Activated CD8-positive, alpha-beta memory T cell treated with anti-CD3 and anti-CD28 coated beads, Interleukin-2, amount 10 ng/mL, durations not matched to agents 7 days and 5 days (primary cell): ENCODE results near the gene FUT8. TPM values are rescaled to one million over a fixed set of nuclear protein-coding genes. Genes with fewer than 3 reads are reported as not detected.

Experiments used
- ATAC-seq: fragments of 150-1000 bp; cut with Tn5 transposase; one replicate; pipeline ENCODE4 v1.10.0; 2021; ENCODE audit warnings: moderate library complexity
- CTCF ChIA-PET: fragments of 350-600 bp; sonication (Branson Sonifier 250); formaldehyde crosslinking; loops from one replicate; lab custom pipeline; 2021; ENCODE audit warnings: antibody characterized with exemption; lab: Charles Lee
- DNase-seq: peaks from one replicate; pipeline ENCODE4 v3.0.0-alpha.2; 2020
- H3K27ac Mint-ChIP-seq: one replicate; pipeline ENCODE4 v1.8.0; 2021; ENCODE audit warnings: mild to moderate bottlenecking, mixed read lengths
- H3K27me3 Mint-ChIP-seq: one replicate; pipeline ENCODE4 v1.8.0; 2021; ENCODE audit warnings: mixed read lengths
- H3K36me3 Mint-ChIP-seq: one replicate; pipeline ENCODE4 v1.8.0; 2021; ENCODE audit warnings: mild to moderate bottlenecking, mixed read lengths
- H3K4me1 Mint-ChIP-seq: one replicate; pipeline ENCODE4 v1.8.0; 2021; ENCODE audit warnings: mixed read lengths
- H3K4me3 Mint-ChIP-seq: one replicate; pipeline ENCODE4 v1.8.0; 2021; ENCODE audit warnings: mild to moderate bottlenecking, moderate library complexity, mixed read lengths
- H3K9me3 Mint-ChIP-seq: one replicate; pipeline ENCODE4 v1.8.0; 2022; ENCODE audit warnings: low read depth, mixed read lengths
- total RNA-seq, 2 experiments: library from RNA; stranded (reverse); gene quantifications; one replicate each; pipeline ENCODE4 v1.2.3, GENCODE V29; 2021

Gene FUT8
- total RNA-seq, 2 experiments from 2014 or later = 114 to 161 TPM

DNA sequence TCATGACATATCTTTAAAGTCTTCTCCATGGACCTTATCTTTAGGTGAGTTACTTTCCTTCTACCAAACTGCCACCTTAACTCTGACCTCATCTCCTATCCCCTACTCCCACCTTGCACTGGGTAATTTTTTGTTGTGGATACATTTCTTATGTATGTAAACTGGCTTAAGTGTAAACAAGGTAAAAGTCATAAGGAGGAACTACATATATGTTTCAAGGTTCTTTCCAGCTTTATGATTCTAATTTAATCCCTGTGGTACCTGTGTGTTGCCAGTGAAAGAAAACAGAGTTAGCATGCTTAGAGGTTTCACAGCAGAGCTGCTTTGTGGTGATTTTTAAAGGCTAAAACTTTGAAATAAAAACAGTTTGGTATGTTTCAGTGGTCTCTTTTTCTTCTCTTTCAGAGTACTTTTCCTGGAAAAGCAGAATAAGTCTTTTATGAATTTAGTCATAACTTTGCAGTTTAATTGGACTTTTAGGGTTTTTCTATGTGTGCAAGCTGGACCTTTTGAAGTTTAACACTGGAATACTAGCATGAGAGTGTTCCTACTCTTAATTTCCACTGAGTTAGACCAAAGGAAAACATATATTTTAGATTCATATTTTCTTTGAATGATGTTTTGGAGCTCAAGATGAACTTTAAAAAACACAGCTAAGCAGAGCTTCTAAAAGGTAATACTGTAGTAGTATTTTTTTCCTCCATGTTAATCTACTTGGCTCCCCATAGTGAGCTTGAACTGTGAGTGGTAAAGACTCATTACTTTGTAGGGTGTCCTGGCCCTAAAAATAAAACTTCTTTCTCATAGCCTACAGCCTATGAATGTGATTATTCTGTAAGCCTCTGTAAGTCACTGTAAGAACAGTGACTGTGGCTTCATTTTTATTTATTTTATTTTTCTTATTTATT lies 105.4 kb downstream of the FUT8 start:
- CTCF ChIA-PET = interaction anchor here (1.0 to 1.5 kb wide), 2 partner anchors 12 to 442 kb away, joined by 3 to 4 read pairs; no protein-coding TSS in a partner anchor

DNA sequence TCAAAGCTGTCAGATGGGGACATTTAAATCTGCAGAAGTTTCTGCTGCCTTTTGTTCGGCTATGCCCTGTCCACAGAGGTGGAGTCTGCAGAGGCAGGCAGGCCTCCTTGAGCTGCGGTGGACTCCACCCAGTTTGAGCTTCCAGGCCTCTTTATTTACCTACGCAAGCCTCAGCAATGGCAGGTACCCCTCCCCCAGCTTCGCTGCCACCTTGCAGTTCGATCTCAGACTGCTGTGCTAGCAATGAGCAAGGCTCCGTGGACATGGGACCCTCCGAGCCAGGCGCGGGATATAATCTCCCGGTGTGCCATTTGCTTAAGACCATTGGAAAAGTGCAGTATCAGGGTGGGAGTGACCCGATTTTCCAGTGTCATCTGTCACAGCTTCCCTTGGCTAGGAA lies 115.5 kb downstream of the FUT8 start:
- no peak for ATAC-seq
- peaks cover 10% of the 10 kb centered on the region for H3K9me3 Mint-ChIP-seq
- H3K36me3 Mint-ChIP-seq = peaks cover 60% of the 10 kb centered on the region
- CTCF ChIA-PET = no interaction called here
- no peaks in the 10 kb centered on the region for H3K27me3 Mint-ChIP-seq
- H3K4me1 Mint-ChIP-seq = peaks cover 21% of the 10 kb centered on the region
- H3K4me3 Mint-ChIP-seq = no peak overlapping the region
- no peak for DNase-seq
- no peak overlapping the region for H3K27ac Mint-ChIP-seq

More for the DNA sequence above, 105.4 kb downstream of the FUT8 start:
- H3K9me3 Mint-ChIP-seq = peaks cover 5% of the 10 kb centered on the region
- peaks cover 43% of the 10 kb centered on the region for H3K36me3 Mint-ChIP-seq
- H3K4me3 Mint-ChIP-seq = no peak overlapping the region
- ATAC-seq (peak; percentile 73), DNase-seq (no peak)
- peak overlapping the region; percentile 81 for H3K27ac Mint-ChIP-seq
- no peaks in the 10 kb centered on the region for H3K27me3 Mint-ChIP-seq
- peaks cover 53% of the 10 kb centered on the region for H3K4me1 Mint-ChIP-seq

DNA sequence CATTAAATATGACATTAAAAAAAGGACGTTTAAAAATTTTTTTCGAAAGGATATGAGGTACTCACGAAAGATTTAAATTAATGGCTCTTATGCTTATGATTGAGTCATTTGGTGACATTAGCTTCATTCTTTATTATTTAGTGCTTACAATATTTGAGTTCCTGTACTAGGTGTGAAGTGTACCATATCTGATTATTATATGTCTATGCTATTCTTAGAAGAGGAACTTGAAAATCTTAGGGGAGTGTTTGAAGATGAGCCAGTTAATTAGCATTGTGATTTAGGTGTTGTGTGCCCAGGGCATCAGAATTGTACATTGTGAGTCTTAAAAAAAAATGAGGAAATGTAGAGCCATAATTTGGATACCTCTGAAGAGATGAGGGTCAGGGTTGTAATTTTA lies 118.6 kb downstream of the FUT8 start:
- no peak overlapping the region for H3K4me3 Mint-ChIP-seq
- CTCF ChIA-PET = interaction anchor here (1.5 kb wide), 1 partner anchor 13 kb away, joined by 4 read pairs; no protein-coding TSS in a partner anchor

DNA sequence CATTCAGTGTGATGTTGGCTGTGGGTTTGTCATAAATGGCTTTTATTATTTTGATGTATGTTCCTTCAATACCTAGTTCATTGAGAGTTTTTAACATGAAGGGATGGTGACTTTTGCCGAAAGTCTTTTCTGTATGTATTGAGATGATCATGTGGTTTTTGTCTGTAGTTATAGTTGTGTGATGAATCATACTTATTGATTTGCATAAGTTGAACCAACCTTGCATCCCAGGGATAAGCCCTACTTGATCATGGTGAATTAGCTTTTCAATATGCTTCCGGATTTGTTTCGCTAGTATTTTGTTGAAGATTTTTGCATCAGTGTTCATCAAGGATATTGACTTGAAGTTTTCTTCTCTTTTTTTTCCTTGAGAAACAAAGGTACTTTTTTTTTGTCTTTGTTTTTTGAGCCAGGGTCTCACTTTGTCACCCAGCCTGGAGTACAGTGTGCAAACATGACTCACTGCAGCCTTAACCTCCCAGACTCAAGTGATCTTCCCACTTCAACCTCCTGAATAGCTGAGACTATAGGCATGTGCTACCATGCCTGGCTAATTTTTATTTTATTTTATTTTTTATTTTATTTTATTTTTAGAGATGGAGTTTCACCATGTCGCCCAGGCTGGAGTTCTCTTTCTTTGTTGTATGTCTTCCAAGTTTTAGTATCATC lies 121.3 kb downstream of the FUT8 start:
- no peak overlapping the region for H3K27ac Mint-ChIP-seq
- peaks cover 14% of the 10 kb centered on the region for H3K4me1 Mint-ChIP-seq
- H3K4me3 Mint-ChIP-seq = no peak overlapping the region
- DNase-seq (no peak), ATAC-seq (no peak)
- H3K27me3 Mint-ChIP-seq = no peaks in the 10 kb centered on the region
- peaks cover 8% of the 10 kb centered on the region for H3K9me3 Mint-ChIP-seq
- CTCF ChIA-PET = no interaction called here
- peaks cover 17% of the 10 kb centered on the region for H3K36me3 Mint-ChIP-seq

More for the DNA sequence above, 118.6 kb downstream of the FUT8 start:
- H3K36me3 Mint-ChIP-seq = peaks cover 36% of the 10 kb centered on the region
- H3K9me3 Mint-ChIP-seq = peaks cover 8% of the 10 kb centered on the region
- H3K27ac Mint-ChIP-seq = no peak overlapping the region
- DNase-seq (no peak), ATAC-seq (no peak)
- no peaks in the 10 kb centered on the region for H3K27me3 Mint-ChIP-seq
- H3K4me1 Mint-ChIP-seq = peaks cover 17% of the 10 kb centered on the region

DNA sequence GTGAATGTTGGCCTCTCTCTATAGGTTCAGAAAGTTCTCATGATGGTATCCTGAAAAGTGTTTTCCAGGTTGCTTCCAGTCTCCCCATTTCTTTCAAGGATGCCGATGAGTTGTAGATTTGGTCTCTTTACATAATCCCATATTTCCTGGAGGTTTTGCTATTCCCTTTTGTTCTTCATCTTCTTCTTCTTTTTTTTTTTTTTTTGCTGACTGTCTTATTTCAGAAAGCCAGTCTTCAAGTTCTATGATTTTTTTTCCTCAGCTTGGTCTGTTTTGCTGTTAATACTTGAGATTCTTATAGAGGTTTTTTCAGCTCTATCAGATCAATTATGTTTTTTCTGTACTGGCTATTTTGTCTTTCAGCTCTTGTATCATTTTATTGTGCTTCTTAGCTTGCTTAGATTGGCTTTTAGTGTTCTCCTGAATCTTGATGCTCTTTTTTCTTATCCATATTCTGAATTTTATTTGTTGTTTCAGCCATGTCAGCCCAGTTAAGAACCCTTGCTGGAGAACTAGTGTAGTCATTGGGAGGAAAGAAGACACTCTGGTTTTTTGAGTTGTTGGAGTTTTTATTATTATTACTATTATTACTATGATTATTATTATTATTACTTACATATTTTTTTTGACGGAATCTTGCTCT lies 124.4 kb downstream of the FUT8 start:
- Mint-ChIP-seq H3K4me1 (no peaks in the 10 kb centered on the region), H3K9me3 (peaks cover 3% of the 10 kb centered on the region), H3K27ac (no peak overlapping the region), H3K27me3 (no peaks in the 10 kb centered on the region), H3K36me3 (peaks cover 3% of the 10 kb centered on the region), H3K4me3 (no peak overlapping the region)
- DNase-seq = no peak
- ATAC-seq = no peak
- CTCF ChIA-PET = no interaction called here

DNA sequence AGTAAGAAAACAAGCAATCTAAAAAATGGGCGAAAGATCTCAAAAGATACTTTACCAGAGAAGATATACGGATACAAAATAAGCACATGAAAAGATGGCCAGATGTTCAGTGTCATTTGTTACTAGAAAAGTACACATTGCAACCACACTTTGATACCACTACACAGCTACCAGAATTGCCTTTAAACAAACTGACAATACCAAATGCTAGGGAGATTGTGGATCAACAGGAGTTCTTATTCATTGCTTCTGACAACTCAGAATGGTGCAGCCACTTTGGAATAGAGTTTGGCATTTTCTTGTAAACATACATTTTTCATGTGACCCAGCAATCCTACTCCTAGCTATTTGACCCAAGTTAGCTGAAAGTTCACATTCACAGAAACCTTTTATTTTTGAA lies 136.3 kb downstream of the FUT8 start:
- Mint-ChIP-seq H3K4me3 (no peak overlapping the region), H3K36me3 (peaks cover 16% of the 10 kb centered on the region), H3K27me3 (no peaks in the 10 kb centered on the region), H3K4me1 (peaks cover 3% of the 10 kb centered on the region), H3K9me3 (no peaks in the 10 kb centered on the region), H3K27ac (no peak overlapping the region)
- CTCF ChIA-PET = no interaction called here
- ATAC-seq = no peak
- DNase-seq = no peak

DNA sequence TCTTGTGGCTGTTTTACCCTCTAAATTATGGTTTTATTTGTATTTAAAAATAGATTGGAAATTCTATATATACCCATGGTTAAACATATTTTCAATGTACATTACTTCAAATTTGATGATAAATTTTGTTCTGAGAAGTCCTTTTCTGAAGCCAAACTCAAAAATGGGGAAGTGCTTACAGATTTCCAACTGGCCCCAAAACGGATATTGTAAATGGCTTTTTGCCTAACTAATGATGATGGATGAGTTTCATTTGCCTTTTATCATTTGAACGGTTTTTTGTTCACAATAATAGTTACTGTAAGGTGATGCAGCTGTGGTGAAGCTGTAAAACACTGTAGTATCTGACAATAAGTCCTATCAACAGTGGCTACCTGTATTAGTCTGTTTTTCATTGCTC lies 136.9 kb downstream of the FUT8 start:
- Mint-ChIP-seq H3K4me1 (peaks cover 3% of the 10 kb centered on the region), H3K9me3 (no peaks in the 10 kb centered on the region), H3K27ac (no peak overlapping the region), H3K27me3 (no peaks in the 10 kb centered on the region), H3K36me3 (peaks cover 16% of the 10 kb centered on the region), H3K4me3 (no peak overlapping the region)
- no peak for ATAC-seq
- CTCF ChIA-PET = no interaction called here
- no peak for DNase-seq

DNA sequence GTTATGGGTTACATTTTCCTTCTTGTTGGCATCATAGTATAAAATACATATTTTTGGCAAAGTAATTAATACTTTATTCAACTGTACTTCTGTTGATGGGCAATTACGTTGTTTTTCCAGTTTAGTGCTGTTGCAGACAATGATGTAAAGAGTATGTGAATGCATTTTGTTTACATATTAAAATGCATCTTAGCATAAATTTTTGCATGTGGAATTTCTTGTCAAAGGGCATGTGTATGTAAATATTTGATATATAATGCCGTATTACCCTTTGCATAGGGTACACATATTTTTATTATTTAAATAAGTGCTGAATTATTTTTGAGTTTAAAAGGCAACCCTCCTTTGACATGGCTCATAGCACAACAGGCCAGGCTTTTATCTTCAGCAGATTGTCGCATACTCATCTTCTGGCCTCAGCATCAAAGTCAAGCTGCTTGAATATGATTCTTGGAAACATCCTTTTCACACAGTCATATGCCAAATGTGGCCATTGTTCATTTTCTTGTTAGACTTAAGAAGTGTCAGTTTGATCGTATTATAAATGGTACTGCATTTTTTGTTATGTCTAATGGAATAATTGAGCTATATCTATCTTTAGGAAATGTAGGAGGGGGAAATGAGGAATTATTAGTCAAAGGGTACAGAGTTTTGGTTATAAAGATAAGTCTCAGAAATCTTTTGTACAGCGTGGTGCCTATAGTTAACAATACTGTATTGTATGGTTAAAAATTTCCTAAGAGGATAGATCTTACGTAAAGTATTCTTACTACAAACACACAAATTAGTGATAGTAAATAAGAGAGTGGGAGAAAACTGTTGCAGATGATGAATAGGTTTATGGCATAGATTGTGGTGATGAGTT lies 138.5 kb downstream of the FUT8 start:
- ATAC-seq (no peak), DNase-seq (no peak)
- Mint-ChIP-seq H3K4me1 (peaks cover 3% of the 10 kb centered on the region), H3K9me3 (no peaks in the 10 kb centered on the region), H3K27me3 (no peaks in the 10 kb centered on the region), H3K4me3 (no peak overlapping the region), H3K36me3 (peaks cover 16% of the 10 kb centered on the region), H3K27ac (no peak overlapping the region)
- CTCF ChIA-PET = no interaction called here

DNA sequence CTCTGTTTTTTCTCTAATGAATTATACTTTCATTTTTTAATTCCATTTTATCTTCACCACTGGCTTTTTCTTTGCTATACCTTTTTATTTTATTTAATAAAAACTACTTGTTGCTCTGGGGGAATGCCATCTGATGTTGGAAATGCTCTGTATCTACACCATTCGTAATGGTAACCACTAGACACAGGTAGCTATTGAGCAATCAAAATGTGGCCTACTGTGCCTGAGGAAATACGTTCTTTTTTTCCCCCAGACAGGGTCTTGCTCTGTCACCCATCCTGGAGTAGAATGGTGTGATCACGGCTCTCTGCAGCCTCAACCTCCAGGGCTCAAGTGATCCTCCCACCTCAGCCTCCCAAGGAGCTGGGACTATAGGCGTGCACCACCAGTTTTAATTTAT lies 140.2 kb downstream of the FUT8 start:
- Mint-ChIP-seq H3K27me3 (no peaks in the 10 kb centered on the region), H3K36me3 (peaks cover 11% of the 10 kb centered on the region), H3K27ac (no peak overlapping the region), H3K9me3 (no peaks in the 10 kb centered on the region), H3K4me3 (no peak overlapping the region), H3K4me1 (peaks cover 3% of the 10 kb centered on the region)
- DNase-seq (no peak), ATAC-seq (no peak)
- CTCF ChIA-PET = no interaction called here

DNA sequence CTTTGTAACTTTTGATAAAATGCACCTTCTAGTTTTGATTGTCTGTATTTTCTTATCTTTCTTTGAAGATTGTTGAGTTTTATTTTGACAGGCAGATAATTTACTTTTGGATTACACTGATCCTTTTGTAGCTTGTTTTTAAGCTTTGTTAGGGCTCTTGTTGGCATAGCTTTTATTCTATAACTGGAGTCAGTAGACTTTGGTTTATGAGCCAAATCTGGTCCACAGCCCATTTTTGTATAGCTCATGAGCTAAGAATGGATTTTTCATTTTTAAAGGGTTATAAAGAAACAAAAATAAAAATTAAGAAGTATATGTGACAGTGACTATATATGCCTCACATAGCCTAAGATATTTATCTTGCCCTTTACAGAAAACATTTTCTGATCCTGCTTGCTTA lies 142.3 kb downstream of the FUT8 start:
- Mint-ChIP-seq H3K9me3 (no peaks in the 10 kb centered on the region), H3K4me3 (no peak overlapping the region), H3K36me3 (peaks cover 7% of the 10 kb centered on the region), H3K27ac (no peak overlapping the region), H3K4me1 (peaks cover 3% of the 10 kb centered on the region), H3K27me3 (no peaks in the 10 kb centered on the region)
- ATAC-seq (no peak), DNase-seq (no peak)
- CTCF ChIA-PET = interaction anchor here (0.9 kb wide), 1 partner anchor 8 kb away, joined by 3 read pairs; no protein-coding TSS in a partner anchor

DNA sequence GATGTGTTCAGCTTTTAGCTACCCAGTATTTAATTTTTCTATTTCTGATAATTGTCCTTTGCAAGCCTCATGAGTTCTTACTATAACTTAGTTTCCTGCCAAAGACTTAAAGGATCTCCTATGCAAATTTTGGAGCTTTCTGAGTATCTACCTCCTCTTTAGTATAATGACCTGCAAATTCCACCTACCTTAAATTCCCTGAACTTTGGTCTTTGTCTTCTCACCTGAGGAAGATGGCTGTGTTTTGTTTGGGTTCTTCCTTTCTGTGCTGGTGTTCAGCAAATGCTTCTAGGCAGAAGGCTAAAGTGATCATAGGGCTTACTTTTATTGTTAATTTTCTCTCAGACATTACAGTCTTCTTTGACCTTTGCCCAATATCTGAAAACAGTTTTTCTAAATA lies 142.8 kb downstream of the FUT8 start:
- no peaks in the 10 kb centered on the region for H3K27me3 Mint-ChIP-seq
- CTCF ChIA-PET = no interaction called here
- no peaks in the 10 kb centered on the region for H3K9me3 Mint-ChIP-seq
- ATAC-seq (no peak), DNase-seq (no peak)
- H3K36me3 Mint-ChIP-seq = peaks cover 5% of the 10 kb centered on the region
- H3K4me1 Mint-ChIP-seq = peaks cover 3% of the 10 kb centered on the region
- H3K27ac Mint-ChIP-seq = no peak overlapping the region
- no peak overlapping the region for H3K4me3 Mint-ChIP-seq

DNA sequence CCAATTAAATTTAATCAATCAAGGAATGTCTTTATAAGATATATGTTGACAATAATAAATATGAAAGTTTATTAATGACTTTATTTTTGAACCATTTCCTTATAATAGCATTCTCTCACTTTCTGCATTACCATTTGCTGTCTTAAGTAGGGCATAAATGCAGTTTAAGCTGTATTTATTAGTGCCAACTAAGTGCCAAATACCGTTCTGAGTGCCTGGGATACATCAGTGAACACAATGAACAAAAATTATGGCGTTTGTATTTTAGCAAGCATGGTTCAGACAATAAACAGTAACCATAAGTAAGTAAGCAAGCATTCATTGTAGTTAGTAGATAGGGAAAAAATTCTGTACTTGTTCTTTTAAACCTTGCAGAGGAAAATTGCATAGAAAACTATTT lies 145.8 kb downstream of the FUT8 start:
- DNase-seq = no peak
- peaks cover 4% of the 10 kb centered on the region for H3K4me1 Mint-ChIP-seq
- no peak overlapping the region for H3K27ac Mint-ChIP-seq
- H3K4me3 Mint-ChIP-seq = no peak overlapping the region
- H3K9me3 Mint-ChIP-seq = no peaks in the 10 kb centered on the region
- ATAC-seq = no peak
- no peaks in the 10 kb centered on the region for H3K27me3 Mint-ChIP-seq
- CTCF ChIA-PET = no interaction called here
- peaks cover 28% of the 10 kb centered on the region for H3K36me3 Mint-ChIP-seq
